Trophoblast cell (in vitro differentiated cells and primary cell): ENCODE data around the gene USP48.

Source experiments
- DNase-seq, 2 donors: peaks; one replicate each; pipeline ENCODE4 v3.0.0-alpha.2; 2016
- H2AFZ ChIP-seq: 2 replicates; pipeline ENCODE4 v1.6.1; 2013; ENCODE audit warnings: low read length, moderate library complexity, mild to moderate bottlenecking; ENCODE audit not compliant: insufficient read depth, poor library complexity
- H2AK5ac ChIP-seq: 2 replicates; pipeline ENCODE4 v1.6.1; 2013; ENCODE audit warnings: mild to moderate bottlenecking, low read length
- H2BK120ac ChIP-seq: 2 replicates; pipeline ENCODE4 v1.6.1; 2013; ENCODE audit warnings: low read length, mild to moderate bottlenecking, moderate library complexity; ENCODE audit not compliant: insufficient read depth, poor library complexity
- H2BK12ac ChIP-seq: 2 replicates; pipeline ENCODE4 v1.6.1; 2013; ENCODE audit warnings: mild to moderate bottlenecking, low read length, moderate library complexity
- H2BK5ac ChIP-seq: 2 replicates; pipeline ENCODE4 v1.6.1; 2013; ENCODE audit warnings: low read length, low read depth, moderate library complexity, mild to moderate bottlenecking; ENCODE audit not compliant: poor library complexity
- H3K14ac ChIP-seq: 2 replicates; pipeline ENCODE4 v1.6.1; 2013; ENCODE audit warnings: mild to moderate bottlenecking, low read length
- H3K18ac ChIP-seq: 2 replicates; pipeline ENCODE4 v1.6.1; 2013; ENCODE audit warnings: mild to moderate bottlenecking, low read length
- H3K23ac ChIP-seq: 2 replicates; pipeline ENCODE4 v1.6.1; 2013; ENCODE audit warnings: low read length
- H3K27ac ChIP-seq: 2 replicates; pipeline ENCODE4 v1.5.1; 2013; ENCODE audit warnings: low read depth, mild to moderate bottlenecking, inconsistent platforms, low read length, moderate library complexity
- H3K27me3 ChIP-seq: 2 replicates; pipeline ENCODE4 v1.6.1; 2013; ENCODE audit warnings: inconsistent platforms, mild to moderate bottlenecking, low read length, moderate library complexity; ENCODE audit not compliant: insufficient read depth
- H3K36me3 ChIP-seq, 2 experiments: 1 replicate in 1 of 2; 2 replicates in 1 of 2; pipeline ENCODE4 v1.6.1; 2013; ENCODE audit warnings: low read length in 2 of 2, mild to moderate bottlenecking in 2 of 2, moderate library complexity in 1 of 2; ENCODE audit not compliant: insufficient read depth in 2 of 2, control insufficient read depth in 1 of 2
- H3K4ac ChIP-seq: 2 replicates; pipeline ENCODE4 v1.6.1; 2013; ENCODE audit warnings: low read depth, mild to moderate bottlenecking, low read length, moderate library complexity
- H3K4me1 ChIP-seq, 2 experiments: 1 replicate in 1 of 2; 2 replicates in 1 of 2; pipeline ENCODE4 v1.6.1; 2013; ENCODE audit warnings: low read length in 2 of 2, mild to moderate bottlenecking in 2 of 2, moderate library complexity in 1 of 2; ENCODE audit not compliant: insufficient read depth in 2 of 2, control insufficient read depth in 1 of 2
- H3K4me2 ChIP-seq: 2 replicates; pipeline ENCODE4 v1.6.1; 2013; ENCODE audit warnings: inconsistent platforms, mild to moderate bottlenecking, low read length, moderate library complexity
- H3K4me3 ChIP-seq: 2 replicates; pipeline ENCODE4 v1.5.1; 2013; ENCODE audit warnings: mild to moderate bottlenecking, low read depth, low read length, inconsistent platforms
- H3K79me1 ChIP-seq: one replicate; pipeline ENCODE4 v1.6.1; 2013; ENCODE audit warnings: low read length
- H3K79me2 ChIP-seq: 2 replicates; pipeline ENCODE4 v1.6.1; 2013; ENCODE audit warnings: low read length, mild to moderate bottlenecking; ENCODE audit not compliant: control insufficient read depth, insufficient read depth, poor library complexity
- H3K9ac ChIP-seq: 2 replicates; pipeline ENCODE4 v1.6.1; 2013; ENCODE audit warnings: mild to moderate bottlenecking, low read length
- H3K9me3 ChIP-seq: 2 replicates; pipeline ENCODE4 v1.6.1; 2013; ENCODE audit warnings: low read depth, mild to moderate bottlenecking, control low read depth, inconsistent platforms, low read length; ENCODE audit not compliant: insufficient read depth
- H4K12ac ChIP-seq: 2 replicates; pipeline ENCODE4 v1.6.1; 2013; ENCODE audit warnings: low read depth, mild to moderate bottlenecking, low read length, moderate library complexity
- H4K8ac ChIP-seq: 2 replicates; pipeline ENCODE4 v1.6.1; 2013; ENCODE audit warnings: low read depth, mild to moderate bottlenecking, low read length, moderate library complexity
- H4K91ac ChIP-seq: one replicate; pipeline ENCODE4 v1.6.1; 2013; ENCODE audit warnings: low read depth, mild to moderate bottlenecking, low read length, moderate library complexity
- WGBS: extraction: QIAGEN DNeasy Blood & Tissue Kit; methylation state at CpG from one replicate; pipeline ENCODE4 v1.1.7; 2013; ENCODE audit warnings: missing lambda C conversion rate; ENCODE audit not compliant: insufficient read length, insufficient coverage; ENCODE audit errors: extremely low coverage; 5-methylcytosine and 5-hydroxymethylcytosine counted together

Gene USP48

GRCh38 chr1:21766210-21766609 lies 16.7 kb downstream of the USP48 start:
- Histone ChIP-seq H2BK5ac (no peak overlapping the region), H3K18ac (no peak overlapping the region), H3K23ac (no peak overlapping the region), H3K9me3 (no peaks in the 10 kb centered on the region), H3K14ac (no peak overlapping the region), H2BK12ac (no peak overlapping the region), H4K91ac (no peak overlapping the region), H4K12ac (no peak overlapping the region), H3K27ac (no peak overlapping the region), H2AK5ac (no peak overlapping the region), H4K8ac (no peak overlapping the region), H2BK120ac (no peak overlapping the region), H2AFZ (no peak overlapping the region), H3K4me3 (no peak overlapping the region), H3K79me1 (no peaks in the 10 kb centered on the region), H3K79me2 (peaks cover 13% of the 10 kb centered on the region), H3K27me3 (no peaks in the 10 kb centered on the region), H3K4me1 (no peaks in the 10 kb centered on the region), H3K36me3 (no peaks in the 10 kb centered on the region), H3K4me2 (no peak overlapping the region), H3K9ac (no peak overlapping the region), H3K4ac (no peak overlapping the region)
- no peak for DNase-seq
- no CpG with 5 or more reads among the region's 4 CpGs for whole genome bisulfite sequencing

DNA sequence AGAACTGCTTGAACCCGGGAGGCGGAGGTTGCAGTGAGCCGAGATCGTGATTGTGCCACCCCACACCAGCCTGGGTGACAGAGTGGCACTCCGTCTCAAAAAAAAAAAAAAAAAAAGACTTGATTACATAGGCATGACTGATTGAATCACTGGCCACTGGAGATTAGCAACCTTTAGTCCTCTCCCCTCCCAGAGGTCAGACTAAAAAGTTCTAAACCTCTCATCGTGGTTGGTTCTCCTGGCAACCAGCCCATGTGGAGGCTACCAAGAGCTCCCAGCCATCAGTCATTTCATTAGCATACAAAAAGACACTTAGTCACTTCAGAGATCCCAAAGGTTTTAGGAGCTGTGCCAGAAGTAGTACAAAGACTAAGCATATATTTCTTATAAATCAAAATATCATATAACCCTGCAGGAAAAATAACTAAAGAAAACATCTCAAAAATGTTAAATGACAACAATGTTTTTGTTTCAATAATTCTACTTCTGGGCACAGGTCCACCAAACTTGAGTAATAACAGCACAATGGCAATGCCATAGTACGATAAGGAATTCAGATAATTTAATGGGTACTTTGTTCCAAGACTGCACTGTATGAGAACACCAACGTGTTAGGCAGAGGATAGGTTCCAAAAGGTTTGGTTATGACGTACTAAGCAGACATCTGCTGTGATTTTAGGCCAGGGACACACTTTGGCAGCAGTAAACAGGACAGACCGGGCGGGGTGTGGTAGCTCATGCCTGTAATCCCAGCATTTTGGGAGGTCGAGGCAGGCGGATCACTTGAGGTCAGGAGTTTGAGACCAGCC lies 18.1 kb downstream of the USP48 start:
- no CpG with 5 or more reads among the region's 13 CpGs for WGBS
- H3K79me1 ChIP-seq, result no peaks in the 10 kb centered on the region
- no peak overlapping the region for H3K18ac ChIP-seq
- no peaks in the 10 kb centered on the region for H3K36me3 ChIP-seq
- no peak overlapping the region for H3K4me2 ChIP-seq
- H3K79me2 ChIP-seq, result peaks cover 10% of the 10 kb centered on the region
- no peak overlapping the region for H4K12ac ChIP-seq
- no peak overlapping the region for H2AFZ ChIP-seq
- no peak overlapping the region for H3K9ac ChIP-seq
- no peak overlapping the region for H3K27ac ChIP-seq
- H3K4ac ChIP-seq, result peak overlapping the region; percentile 15
- no peak overlapping the region for H3K23ac ChIP-seq
- no peaks in the 10 kb centered on the region for H3K4me1 ChIP-seq
- H2AK5ac ChIP-seq, result no peak overlapping the region
- H2BK120ac ChIP-seq, result no peak overlapping the region
- no peak overlapping the region for H4K8ac ChIP-seq
- H3K9me3 ChIP-seq, result no peaks in the 10 kb centered on the region
- H2BK12ac ChIP-seq, result no peak overlapping the region
- no peak overlapping the region for H3K4me3 ChIP-seq
- H2BK5ac ChIP-seq, result no peak overlapping the region
- no peak overlapping the region for H4K91ac ChIP-seq
- H3K14ac ChIP-seq, result no peak overlapping the region
- H3K27me3 ChIP-seq, result no peaks in the 10 kb centered on the region
- peak in 1 of 2 donors; percentile 6 for DNase-seq

DNA sequence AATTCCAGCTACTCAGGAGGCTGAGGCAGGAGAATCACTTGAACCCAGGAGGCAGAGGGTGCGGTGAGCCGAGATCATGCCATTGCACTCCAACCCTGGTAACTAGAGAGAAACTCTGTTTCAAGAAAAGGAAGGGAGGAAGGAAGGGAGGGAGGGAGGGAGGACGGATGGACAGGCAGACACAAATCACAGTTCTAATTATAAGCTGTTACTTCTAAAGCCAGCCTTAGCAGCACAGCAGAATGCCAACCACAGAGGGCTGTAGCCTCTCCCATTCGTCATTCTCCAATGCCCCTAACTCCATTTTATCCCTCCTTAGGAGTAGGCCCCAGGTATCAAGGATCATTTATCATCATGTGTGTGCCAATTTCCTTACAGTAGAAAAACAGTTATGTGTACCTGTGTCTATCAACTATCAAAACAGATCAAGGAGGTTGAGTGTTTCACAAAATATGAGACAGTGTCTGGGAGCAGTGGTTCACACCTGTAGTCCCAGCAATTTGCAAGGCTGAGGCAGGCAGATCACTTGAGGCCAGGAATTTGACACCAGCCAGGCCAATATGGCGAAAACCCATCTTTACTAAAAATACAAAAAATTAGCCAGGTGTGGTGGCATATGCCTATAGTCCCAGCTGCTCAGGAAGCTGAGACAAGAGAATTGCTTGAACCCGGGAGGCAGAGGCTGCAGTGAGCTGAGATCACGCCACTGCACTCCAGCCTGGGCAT lies 19.1 kb downstream of the USP48 start:
- Histone ChIP-seq H2AK5ac (no peak overlapping the region), H3K79me2 (peaks cover 10% of the 10 kb centered on the region), H3K4ac (peak overlapping the region; percentile 42), H2AFZ (no peak overlapping the region), H3K23ac (no peak overlapping the region), H2BK5ac (no peak overlapping the region), H3K27me3 (no peaks in the 10 kb centered on the region), H2BK12ac (no peak overlapping the region), H3K4me3 (no peak overlapping the region), H3K18ac (no peak overlapping the region), H3K9me3 (no peaks in the 10 kb centered on the region), H4K8ac (no peak overlapping the region), H3K36me3 (no peaks in the 10 kb centered on the region), H3K14ac (no peak overlapping the region), H2BK120ac (no peak overlapping the region), H3K9ac (no peak overlapping the region), H3K4me2 (no peak overlapping the region), H3K4me1 (no peaks in the 10 kb centered on the region), H4K91ac (no peak overlapping the region), H3K27ac (no peak overlapping the region), H3K79me1 (no peaks in the 10 kb centered on the region), H4K12ac (no peak overlapping the region)
- no CpG with 5 or more reads among the region's 7 CpGs for WGBS
- no peak for DNase-seq

DNA sequence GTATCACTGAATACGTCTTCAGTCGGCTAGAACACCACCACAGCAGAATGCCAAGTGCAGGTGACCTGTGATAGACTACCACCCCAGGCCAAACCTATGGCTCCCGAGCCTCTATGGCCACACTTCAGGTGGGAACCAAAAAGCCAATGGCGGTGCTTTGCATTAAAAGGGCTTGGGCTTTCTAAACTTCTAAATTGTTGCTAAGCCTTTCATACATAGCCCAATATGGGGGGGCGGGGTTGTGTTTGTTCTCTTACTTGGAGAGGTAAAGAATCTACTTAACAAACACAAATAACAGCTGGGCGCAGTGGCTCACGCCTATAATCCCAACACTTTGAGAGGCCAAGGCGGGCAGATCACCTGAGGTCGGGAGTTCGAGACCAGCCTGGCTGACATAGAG lies 19.7 kb downstream of the USP48 start:
- no peak overlapping the region for H3K14ac ChIP-seq
- H3K9ac ChIP-seq, result no peak overlapping the region
- H2BK12ac ChIP-seq, result no peak overlapping the region
- DNase-seq, result no peak
- no peak overlapping the region for H3K18ac ChIP-seq
- H2BK120ac ChIP-seq, result no peak overlapping the region
- H2AFZ ChIP-seq, result no peak overlapping the region
- no peak overlapping the region for H3K4me2 ChIP-seq
- no peaks in the 10 kb centered on the region for H3K79me1 ChIP-seq
- H2AK5ac ChIP-seq, result no peak overlapping the region
- no peaks in the 10 kb centered on the region for H3K9me3 ChIP-seq
- H3K4me3 ChIP-seq, result no peak overlapping the region
- H3K27ac ChIP-seq, result no peak overlapping the region
- peaks cover 10% of the 10 kb centered on the region for H3K79me2 ChIP-seq
- no peak overlapping the region for H3K23ac ChIP-seq
- no peak overlapping the region for H4K8ac ChIP-seq
- no peak overlapping the region for H4K91ac ChIP-seq
- H4K12ac ChIP-seq, result no peak overlapping the region
- H3K4ac ChIP-seq, result no peak overlapping the region
- H3K36me3 ChIP-seq, result peaks cover 0 to 1% of the 10 kb centered on the region in 2 experiments
- H3K27me3 ChIP-seq, result no peaks in the 10 kb centered on the region
- no CpG with 5 or more reads among the region's 10 CpGs for WGBS
- no peak overlapping the region for H2BK5ac ChIP-seq
- no peaks in the 10 kb centered on the region for H3K4me1 ChIP-seq
